22Rv1 (cell line): Measurements from ENCODE around the gene PLB1.

Experiments used
- H3K27ac ChIP-seq: fragments of 450-650 bp; 2 replicates; pipeline ENCODE4 v1.5.1; 2017
- ZFX ChIP-seq: fragments of 450-650 bp; IDR thresholded peaks from 2 replicates; pipeline ENCODE4 v1.6.1; 2017; ENCODE audit warnings: antibody characterized with exemption, borderline replicate concordance
- TF ChIP-seq, protein P1 (sequence below): fragments of 450-650 bp; IDR thresholded peaks from 2 replicates; pipeline ENCODE4 v1.5.1; 2017; ENCODE audit warnings: mild to moderate bottlenecking

The PLB1 gene

DNA sequence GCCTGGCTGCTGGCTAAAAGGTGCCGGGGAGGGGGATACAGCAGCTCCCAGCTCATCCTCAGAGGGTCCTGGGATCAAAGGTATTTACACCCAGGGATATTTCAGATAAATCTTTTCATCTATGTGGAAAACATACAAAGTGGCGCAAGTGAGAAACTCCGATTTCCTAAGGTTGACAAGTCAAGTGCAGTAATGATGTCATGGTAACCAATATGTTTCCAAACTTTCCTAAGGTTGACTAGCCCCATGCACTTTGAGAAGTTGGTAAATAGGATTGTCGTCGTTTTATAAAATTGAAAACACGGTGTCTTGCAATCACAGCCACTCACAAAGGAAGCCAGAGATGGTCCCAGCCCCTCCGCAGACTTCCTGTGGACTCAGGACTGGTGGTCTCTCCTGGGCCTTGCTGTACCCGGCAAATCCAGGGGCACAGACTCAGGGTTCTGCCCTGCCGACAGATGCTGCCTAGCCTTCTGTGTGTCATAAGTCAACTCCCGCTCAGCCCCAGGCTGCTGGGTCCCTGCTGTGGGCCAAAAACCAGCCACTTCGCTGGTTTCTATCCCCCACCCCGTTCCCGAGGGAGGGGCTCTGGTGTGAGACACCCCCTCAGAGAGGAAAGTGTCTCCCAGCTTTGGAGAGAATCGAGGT, 144.5 kb downstream of the PLB1 start:
- H3K27ac ChIP-seq = no peak overlapping the region
- no peak for TF ChIP-seq ZFX
- TF ChIP-seq, protein P1, sequence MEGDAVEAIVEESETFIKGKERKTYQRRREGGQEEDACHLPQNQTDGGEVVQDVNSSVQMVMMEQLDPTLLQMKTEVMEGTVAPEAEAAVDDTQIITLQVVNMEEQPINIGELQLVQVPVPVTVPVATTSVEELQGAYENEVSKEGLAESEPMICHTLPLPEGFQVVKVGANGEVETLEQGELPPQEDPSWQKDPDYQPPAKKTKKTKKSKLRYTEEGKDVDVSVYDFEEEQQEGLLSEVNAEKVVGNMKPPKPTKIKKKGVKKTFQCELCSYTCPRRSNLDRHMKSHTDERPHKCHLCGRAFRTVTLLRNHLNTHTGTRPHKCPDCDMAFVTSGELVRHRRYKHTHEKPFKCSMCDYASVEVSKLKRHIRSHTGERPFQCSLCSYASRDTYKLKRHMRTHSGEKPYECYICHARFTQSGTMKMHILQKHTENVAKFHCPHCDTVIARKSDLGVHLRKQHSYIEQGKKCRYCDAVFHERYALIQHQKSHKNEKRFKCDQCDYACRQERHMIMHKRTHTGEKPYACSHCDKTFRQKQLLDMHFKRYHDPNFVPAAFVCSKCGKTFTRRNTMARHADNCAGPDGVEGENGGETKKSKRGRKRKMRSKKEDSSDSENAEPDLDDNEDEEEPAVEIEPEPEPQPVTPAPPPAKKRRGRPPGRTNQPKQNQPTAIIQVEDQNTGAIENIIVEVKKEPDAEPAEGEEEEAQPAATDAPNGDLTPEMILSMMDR = no peak

DNA sequence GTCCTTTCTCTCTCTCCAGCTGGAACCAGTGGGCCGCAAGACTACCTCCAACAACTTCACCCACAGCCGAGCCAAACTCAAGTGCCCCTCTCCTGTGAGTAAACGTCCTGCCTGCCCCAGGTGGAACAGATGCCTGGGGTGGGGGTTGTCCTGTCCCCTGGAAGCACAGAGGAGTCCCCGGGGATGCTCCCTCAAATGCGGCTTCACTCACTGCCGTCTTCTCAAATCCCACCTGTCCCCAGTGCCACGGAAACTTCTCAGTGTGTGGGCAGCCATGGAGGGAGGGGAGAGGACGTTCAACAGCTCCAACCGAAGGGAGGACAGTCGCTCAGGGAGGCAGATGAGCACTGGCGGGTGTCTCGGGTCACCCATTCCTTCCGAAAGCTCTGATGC, 145.0 kb downstream of the PLB1 start:
- H3K27ac ChIP-seq = no peak overlapping the region
- TF ChIP-seq, protein P1 = no peak
- no peak for TF ChIP-seq ZFX

DNA sequence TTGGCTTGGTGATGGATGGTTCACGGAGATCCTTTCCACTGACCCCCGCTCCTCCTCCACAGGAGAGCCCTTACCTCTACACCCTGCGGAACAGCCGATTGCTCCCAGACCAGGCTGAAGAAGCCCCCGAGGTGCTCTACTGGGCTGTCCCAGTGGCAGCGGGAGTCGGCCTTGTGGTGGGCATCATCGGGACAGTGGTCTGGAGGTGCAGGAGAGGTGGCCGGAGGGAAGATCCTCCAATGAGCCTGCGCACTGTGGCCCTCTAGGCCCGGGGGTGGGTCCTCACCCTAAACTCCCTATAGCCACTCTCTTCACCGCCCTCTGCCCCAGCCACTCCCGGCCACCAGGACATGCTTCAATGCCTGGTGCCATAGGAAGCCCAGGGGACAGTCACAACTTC, 146.9 kb downstream of the PLB1 start:
- no peak overlapping the region for H3K27ac ChIP-seq
- TF ChIP-seq, protein P1 = no peak
- no peak for TF ChIP-seq ZFX

DNA sequence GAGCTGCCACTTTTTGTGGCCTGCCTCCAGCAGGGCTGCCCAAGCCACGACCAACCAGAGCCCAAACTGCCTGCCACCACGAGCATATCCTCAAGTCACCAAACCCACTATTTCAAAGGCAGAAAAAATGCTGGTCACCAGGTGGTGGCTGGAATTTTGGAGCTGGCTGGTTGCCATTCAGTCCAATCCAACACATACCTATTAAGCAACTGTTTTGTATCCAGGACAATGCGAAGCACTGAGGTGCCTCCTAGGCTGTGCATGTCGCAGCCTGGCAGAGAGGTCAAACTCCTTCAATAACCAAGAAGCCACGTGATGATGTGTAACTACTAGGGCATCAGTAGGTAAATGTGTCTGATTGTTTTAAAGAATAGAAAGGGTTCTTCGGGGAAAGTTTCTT, 147.5 kb downstream of the PLB1 start:
- H3K27ac ChIP-seq = no peak overlapping the region
- no peak for TF ChIP-seq ZFX
- TF ChIP-seq, protein P1 = no peak

DNA sequence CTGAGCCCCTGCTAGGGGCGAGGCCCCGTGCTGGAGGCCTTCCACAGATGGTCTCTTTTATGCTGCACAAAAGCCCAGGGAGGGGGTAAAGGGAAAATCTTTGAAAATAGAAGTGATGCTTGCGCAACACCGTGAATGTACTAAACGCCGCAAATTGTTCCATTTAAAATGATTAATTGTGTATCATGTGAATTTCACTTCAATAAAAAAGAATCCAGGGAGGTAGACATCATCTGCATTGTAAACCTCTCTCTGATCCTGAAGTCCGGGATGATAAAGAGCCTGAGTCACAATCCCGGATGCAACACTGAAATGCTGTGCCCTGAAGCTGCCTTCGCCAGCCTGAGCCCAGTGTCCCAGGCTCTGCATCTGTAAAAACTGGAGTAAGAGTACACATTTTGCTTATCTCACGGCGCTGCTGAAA, 148.1 kb downstream of the PLB1 start:
- H3K27ac ChIP-seq = no peak overlapping the region
- TF ChIP-seq ZFX = no peak
- TF ChIP-seq, protein P1 = no peak

DNA sequence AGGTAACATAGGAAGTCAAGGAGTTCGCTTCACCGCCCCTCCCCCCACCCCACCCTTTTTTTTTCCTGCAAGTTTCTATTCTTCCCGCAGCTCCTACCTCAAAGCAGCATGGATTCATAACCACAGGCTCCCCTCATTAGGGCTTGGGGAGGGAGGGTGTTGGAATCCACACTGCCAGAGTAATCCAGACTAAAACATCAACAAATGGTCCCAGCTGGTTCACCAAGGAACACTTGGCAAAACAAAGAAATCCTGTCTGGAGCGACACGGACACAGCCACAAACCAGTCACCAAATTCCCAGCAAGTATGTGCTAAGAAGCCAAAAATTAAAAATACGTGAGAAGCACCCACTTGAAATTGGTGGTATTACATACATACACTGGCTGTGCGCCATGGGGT, 148.9 kb downstream of the PLB1 start:
- no peak overlapping the region for H3K27ac ChIP-seq
- no peak for TF ChIP-seq ZFX
- TF ChIP-seq, protein P1 = no peak

DNA sequence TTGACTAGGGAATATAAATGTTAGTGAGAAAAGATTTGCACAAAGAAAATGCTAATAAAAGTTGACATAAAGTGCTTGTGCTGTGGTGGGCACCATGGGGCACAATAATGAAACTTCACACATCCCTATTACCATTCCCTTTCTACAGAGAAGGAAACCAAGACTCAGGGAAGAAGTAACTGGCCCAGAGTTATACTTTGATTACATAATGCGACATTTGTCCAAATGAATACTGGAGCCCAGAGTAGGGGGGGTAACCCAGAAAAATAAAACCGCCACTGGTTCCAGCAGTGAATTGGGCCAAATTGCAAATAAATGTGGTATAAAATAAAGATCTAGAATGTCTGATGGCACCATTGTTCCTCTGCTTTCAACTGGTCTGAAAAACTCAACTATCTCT, 149.7 kb downstream of the PLB1 start:
- no peak overlapping the region for H3K27ac ChIP-seq
- TF ChIP-seq, protein P1 = no peak
- no peak for TF ChIP-seq ZFX
